Activated naive CD4-positive, alpha-beta T cell treated with anti-CD3 and anti-CD28 coated beads, Interleukin-2, amount 50 U/mL, for 24 hours (primary cell): ENCODE results near the gene EIF4E1B.

ENCODE experiments used
- H3K27ac Mint-ChIP-seq: one replicate; pipeline ENCODE4 v1.8.0; 2021; ENCODE audit warnings: mild to moderate bottlenecking, mixed read lengths
- H3K27me3 Mint-ChIP-seq: one replicate; pipeline ENCODE4 v1.8.0; 2021; ENCODE audit warnings: mixed read lengths
- H3K36me3 Mint-ChIP-seq: one replicate; pipeline ENCODE4 v1.8.0; 2021; ENCODE audit warnings: mixed read lengths
- H3K4me1 Mint-ChIP-seq: one replicate; pipeline ENCODE4 v1.8.0; 2021; ENCODE audit warnings: mixed read lengths
- H3K4me3 Mint-ChIP-seq: one replicate; pipeline ENCODE4 v1.8.0; 2021; ENCODE audit warnings: mild to moderate bottlenecking, mixed read lengths
- H3K9me3 Mint-ChIP-seq: one replicate; pipeline ENCODE4 v1.8.0; 2021; ENCODE audit warnings: mixed read lengths

Gene EIF4E1B

DNA sequence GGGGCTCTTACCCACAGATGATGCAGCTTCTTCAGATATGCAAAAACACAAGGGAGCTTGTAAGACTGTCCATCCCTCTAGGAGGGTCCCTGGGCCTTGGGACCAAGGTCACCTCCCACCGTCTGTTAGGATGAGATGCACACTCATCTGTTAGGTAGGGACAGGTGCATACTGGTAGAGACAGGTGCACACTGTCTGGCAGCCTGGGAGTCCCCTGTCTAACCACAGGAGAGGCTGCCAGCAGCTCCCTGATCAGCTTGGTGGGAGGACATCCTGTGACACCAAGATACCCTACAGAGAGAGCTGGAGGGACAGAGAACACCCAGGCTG is 30.0 kb downstream of the EIF4E1B start:
- H3K9me3 Mint-ChIP-seq: no peaks in the 10 kb centered on the region
- no peak overlapping the region for H3K27ac Mint-ChIP-seq
- H3K4me3 Mint-ChIP-seq: no peak overlapping the region
- peaks cover 3% of the 10 kb centered on the region for H3K27me3 Mint-ChIP-seq
- H3K4me1 Mint-ChIP-seq: peaks cover 34% of the 10 kb centered on the region
- no peaks in the 10 kb centered on the region for H3K36me3 Mint-ChIP-seq

DNA sequence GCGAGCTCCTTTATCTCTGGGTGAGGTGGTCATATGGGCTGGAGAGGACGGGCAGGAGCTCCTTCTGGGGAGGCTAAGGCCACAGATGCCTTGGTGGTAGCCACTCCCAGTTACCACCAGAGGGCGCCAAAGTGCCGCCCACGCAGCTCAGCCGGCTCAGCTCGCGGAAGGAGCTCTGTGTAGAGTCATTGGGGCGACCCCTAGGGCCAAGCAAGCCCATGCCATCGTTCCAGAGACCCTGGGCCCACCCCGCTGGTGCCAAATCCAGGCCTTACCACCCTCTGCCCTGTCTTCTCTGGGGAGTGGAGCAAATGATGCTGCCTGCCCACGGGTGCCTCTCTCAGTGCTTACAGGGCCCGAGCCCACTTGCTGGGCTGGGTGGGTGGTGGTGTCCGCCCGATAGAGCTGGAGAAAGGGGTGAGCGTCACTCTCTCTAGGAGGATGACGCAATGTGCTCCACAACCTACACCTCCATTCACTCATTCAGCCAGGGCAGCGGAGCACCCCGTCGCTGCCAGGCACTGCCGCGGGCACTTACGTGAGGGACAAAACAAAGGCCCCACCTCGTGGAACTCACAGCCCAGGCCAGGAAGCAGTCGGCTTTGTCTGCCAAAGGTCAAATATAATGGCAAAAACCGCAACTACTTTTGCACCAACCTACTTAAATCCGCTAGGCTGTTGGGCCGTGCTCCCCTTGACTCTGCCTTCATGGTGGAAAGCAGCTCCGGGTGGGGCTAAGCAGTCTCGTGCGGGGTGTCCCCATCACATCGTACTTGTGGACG is 30.6 kb downstream of the EIF4E1B start:
- peaks cover 3% of the 10 kb centered on the region for H3K27me3 Mint-ChIP-seq
- peaks cover 34% of the 10 kb centered on the region for H3K4me1 Mint-ChIP-seq
- no peak overlapping the region for H3K4me3 Mint-ChIP-seq
- H3K36me3 Mint-ChIP-seq: no peaks in the 10 kb centered on the region
- no peak overlapping the region for H3K27ac Mint-ChIP-seq
- H3K9me3 Mint-ChIP-seq: no peaks in the 10 kb centered on the region

DNA sequence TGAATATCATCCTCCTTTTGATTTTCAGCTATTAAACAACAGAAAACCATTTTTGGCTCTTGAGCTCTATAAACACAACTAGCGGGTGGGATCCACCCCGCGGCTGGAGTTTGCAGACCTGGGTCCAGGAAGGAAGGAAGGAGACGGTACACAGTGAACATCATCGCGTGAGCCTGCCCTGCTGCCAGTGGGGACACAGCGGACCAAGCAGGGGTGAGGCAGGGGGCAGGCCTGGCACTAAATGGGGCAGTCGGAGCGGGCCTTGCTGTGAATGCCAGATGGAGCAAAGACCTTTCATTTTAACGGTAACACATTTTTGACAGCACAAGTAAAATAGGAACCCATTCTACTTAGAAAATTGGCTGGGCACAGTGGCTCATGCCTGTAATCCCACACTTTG is 31.2 kb downstream of the EIF4E1B start:
- peaks cover 34% of the 10 kb centered on the region for H3K4me1 Mint-ChIP-seq
- no peaks in the 10 kb centered on the region for H3K9me3 Mint-ChIP-seq

DNA sequence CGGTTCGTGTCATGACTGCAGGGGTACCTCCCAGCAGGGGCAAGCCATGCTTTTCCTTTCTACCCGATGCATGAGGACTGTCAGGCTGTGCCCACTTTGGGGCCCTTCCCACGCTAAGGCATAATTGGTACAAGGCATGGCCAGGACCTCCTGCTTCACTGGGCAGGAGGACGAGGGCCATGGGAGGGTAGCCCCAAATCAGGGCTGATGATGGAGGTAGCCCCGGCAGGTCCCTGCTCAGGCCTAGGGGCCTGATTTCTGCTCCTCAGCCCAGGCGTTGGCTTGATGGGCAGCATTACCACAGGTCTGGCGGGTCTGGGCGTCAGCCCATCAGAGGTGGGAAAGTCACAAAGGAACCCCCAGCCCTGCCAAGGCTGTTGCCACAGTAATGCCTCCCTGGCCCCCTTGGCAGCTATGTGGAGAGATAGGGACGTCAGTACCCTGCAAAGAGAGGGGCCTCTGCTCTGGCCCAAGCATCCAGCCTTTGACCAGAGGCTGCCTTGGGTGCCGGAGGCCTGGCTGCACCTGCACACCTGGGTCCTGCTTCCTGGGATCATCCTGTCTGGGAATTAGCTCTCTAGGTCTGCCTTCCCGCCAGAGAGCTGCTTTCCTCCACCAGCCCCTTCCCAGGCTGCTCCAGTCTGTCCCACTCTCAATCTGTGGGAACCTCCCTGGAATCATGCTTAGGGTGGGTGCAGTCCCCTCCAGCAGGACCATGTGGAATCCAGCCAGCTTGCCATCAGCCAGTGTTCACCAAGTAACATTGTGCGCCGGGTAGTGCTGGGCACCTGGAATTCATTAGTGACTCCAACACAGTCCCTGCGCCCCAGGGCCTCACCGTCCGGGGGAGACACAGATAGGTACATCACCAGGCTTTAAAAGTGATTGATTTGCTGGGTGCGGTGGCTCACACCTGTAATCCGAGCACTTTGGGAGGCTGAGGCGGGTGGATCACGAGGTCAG is 32.2 kb downstream of the EIF4E1B start:
- peaks cover 3% of the 10 kb centered on the region for H3K27me3 Mint-ChIP-seq
- H3K4me3 Mint-ChIP-seq: no peak overlapping the region
- H3K27ac Mint-ChIP-seq: no peak overlapping the region
- H3K4me1 Mint-ChIP-seq: peaks cover 33% of the 10 kb centered on the region
- no peaks in the 10 kb centered on the region for H3K9me3 Mint-ChIP-seq
- H3K36me3 Mint-ChIP-seq: no peaks in the 10 kb centered on the region

More for the DNA sequence above, 31.2 kb downstream of the EIF4E1B start:
- no peak overlapping the region for H3K27ac Mint-ChIP-seq
- no peak overlapping the region for H3K4me3 Mint-ChIP-seq
- peaks cover 3% of the 10 kb centered on the region for H3K27me3 Mint-ChIP-seq
- H3K36me3 Mint-ChIP-seq: no peaks in the 10 kb centered on the region

DNA sequence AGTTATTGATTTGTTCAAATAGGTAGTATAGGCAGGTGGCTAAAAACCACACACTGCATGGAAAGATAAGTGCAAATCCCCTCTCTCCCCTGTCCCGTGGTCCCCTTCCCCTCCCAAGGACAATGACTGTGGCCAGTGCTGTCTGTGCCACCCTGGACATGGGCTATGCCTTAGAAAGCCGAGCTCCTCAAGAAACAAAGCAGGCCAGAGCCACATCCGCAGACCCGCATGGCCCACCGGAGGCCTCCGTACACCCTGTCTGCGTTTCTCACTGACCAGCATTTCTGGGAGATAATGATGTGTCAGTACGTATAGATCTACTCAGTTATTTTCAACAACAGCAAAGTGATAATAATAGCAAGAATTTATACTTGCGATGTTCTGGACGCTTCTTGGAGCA is 33.1 kb downstream of the EIF4E1B start:
- no peaks in the 10 kb centered on the region for H3K36me3 Mint-ChIP-seq
- H3K27ac Mint-ChIP-seq: no peak overlapping the region
- H3K4me3 Mint-ChIP-seq: no peak overlapping the region
- H3K4me1 Mint-ChIP-seq: peaks cover 24% of the 10 kb centered on the region
- H3K27me3 Mint-ChIP-seq: peaks cover 3% of the 10 kb centered on the region
- no peaks in the 10 kb centered on the region for H3K9me3 Mint-ChIP-seq

- peaks cover 15% of the 10 kb centered on the region for H3K4me1 Mint-ChIP-seq
- H3K9me3 Mint-ChIP-seq: no peaks in the 10 kb centered on the region
- no peak overlapping the region for H3K27ac Mint-ChIP-seq
- H3K27me3 Mint-ChIP-seq: peaks cover 3% of the 10 kb centered on the region
- no peaks in the 10 kb centered on the region for H3K36me3 Mint-ChIP-seq
- H3K4me3 Mint-ChIP-seq: no peak overlapping the region
Observed at GRCh38 chr5:176664479-176664878, 34.0 kb downstream of the EIF4E1B start.

- Mint-ChIP-seq H3K36me3 (no peaks in the 10 kb centered on the region), H3K27ac (no peak overlapping the region), H3K4me1 (peaks cover 11% of the 10 kb centered on the region), H3K4me3 (no peak overlapping the region), H3K9me3 (no peaks in the 10 kb centered on the region), H3K27me3 (peaks cover 3% of the 10 kb centered on the region)
Observed at GRCh38 chr5:176664886-176665285, 34.4 kb downstream of the EIF4E1B start.

DNA sequence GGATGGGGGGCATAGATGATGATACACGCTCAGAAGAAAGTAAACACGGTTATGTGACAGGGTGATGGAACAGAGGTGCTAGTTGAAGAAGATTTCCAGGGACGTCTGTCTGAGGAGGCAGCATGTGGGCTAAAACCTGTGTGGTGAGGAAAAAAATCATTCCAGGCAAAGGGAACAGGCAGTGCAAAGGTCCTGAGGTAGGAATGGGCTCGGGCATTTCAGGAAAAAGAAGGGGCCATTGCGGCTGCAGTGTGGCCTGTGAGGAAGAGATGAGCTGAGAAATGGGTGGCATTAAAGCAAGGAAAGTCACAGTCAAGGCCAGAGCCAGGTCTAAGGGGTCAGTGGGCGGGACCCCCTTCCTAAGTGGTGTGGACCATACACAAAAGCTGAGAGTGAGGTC is 35.0 kb downstream of the EIF4E1B start:
- H3K4me3 Mint-ChIP-seq: no peak overlapping the region
- H3K9me3 Mint-ChIP-seq: no peaks in the 10 kb centered on the region
- H3K4me1 Mint-ChIP-seq: peaks cover 4% of the 10 kb centered on the region
- peaks cover 3% of the 10 kb centered on the region for H3K27me3 Mint-ChIP-seq
- H3K27ac Mint-ChIP-seq: no peak overlapping the region
- no peaks in the 10 kb centered on the region for H3K36me3 Mint-ChIP-seq

DNA sequence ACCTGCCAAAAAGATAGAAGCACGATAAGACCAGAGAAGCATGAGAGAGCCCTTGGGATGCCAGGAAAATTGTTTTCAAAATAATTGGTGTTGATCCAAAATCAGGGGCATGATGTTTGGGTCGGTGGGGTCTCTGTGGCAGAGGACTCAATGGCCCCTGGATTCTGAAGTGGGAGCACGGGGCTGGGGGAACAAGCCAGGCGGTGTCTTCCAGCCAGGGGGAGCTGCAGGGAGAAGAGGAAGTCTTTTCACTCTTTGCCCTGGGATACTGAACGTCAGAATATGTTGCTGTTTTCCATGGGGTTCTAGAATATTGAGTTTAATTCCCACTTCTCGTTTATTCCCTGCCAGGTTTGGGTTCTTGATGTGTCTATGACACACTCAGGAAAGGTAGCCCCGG is 37.2 kb downstream of the EIF4E1B start:
- Mint-ChIP-seq H3K27ac (no peak overlapping the region), H3K27me3 (peaks cover 6% of the 10 kb centered on the region), H3K36me3 (no peaks in the 10 kb centered on the region), H3K4me3 (no peak overlapping the region), H3K9me3 (no peaks in the 10 kb centered on the region), H3K4me1 (no peaks in the 10 kb centered on the region)

DNA sequence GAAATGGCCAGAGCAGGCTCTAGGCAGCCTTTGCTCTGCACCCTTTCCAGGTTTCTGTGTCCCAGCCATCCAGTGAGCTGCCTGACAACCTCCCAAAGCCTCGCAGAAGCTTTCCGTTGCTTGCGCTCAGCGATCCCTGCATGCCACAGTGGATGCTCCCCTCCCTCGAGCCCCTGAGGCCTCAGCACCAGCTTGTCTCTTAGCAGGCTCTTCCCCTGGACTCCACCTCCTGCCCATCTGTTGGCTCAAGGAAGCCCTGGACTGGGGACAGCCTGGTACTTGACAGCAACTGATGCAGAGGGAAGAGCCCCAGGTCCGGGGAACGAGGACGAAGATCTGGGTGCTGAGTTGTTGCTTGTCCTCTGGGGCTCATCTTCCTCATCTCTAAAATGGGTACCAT is 40.0 kb downstream of the EIF4E1B start:
- Mint-ChIP-seq H3K27me3 (peaks cover 8% of the 10 kb centered on the region), H3K4me1 (no peaks in the 10 kb centered on the region)

DNA sequence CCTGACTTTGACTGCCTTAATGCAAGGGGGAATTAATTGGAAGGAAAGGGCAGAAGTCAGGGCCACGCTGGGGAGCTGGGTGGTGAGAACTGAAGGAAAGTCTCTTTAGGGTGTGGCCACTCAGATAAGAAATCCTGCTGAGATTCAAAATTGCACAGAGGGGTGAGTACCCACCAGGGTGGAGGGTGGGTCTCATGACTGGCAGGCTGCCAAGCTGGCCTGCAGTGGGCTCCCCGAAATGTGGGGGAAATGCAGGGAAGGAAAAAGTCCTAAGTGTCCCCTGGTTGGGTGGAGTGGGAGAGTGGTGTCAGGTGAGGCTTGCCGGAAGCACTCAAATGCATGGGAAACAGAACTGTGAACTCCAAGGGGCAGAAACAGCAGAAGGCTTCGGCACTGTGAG is 40.9 kb downstream of the EIF4E1B start:
- H3K27me3 Mint-ChIP-seq: peaks cover 11% of the 10 kb centered on the region
- no peaks in the 10 kb centered on the region for H3K36me3 Mint-ChIP-seq
- no peak overlapping the region for H3K4me3 Mint-ChIP-seq
- no peak overlapping the region for H3K27ac Mint-ChIP-seq
- no peaks in the 10 kb centered on the region for H3K9me3 Mint-ChIP-seq
- H3K4me1 Mint-ChIP-seq: no peaks in the 10 kb centered on the region

More for the DNA sequence above, 40.0 kb downstream of the EIF4E1B start:
- no peaks in the 10 kb centered on the region for H3K36me3 Mint-ChIP-seq
- no peak overlapping the region for H3K4me3 Mint-ChIP-seq
- no peak overlapping the region for H3K27ac Mint-ChIP-seq
- no peaks in the 10 kb centered on the region for H3K9me3 Mint-ChIP-seq

- no peaks in the 10 kb centered on the region for H3K36me3 Mint-ChIP-seq
- H3K9me3 Mint-ChIP-seq: no peaks in the 10 kb centered on the region
- no peaks in the 10 kb centered on the region for H3K4me1 Mint-ChIP-seq
- peaks cover 12% of the 10 kb centered on the region for H3K27me3 Mint-ChIP-seq
- H3K27ac Mint-ChIP-seq: no peak overlapping the region
- H3K4me3 Mint-ChIP-seq: no peak overlapping the region
Observed at GRCh38 chr5:176671890-176672747, 41.6 kb downstream of the EIF4E1B start.

DNA sequence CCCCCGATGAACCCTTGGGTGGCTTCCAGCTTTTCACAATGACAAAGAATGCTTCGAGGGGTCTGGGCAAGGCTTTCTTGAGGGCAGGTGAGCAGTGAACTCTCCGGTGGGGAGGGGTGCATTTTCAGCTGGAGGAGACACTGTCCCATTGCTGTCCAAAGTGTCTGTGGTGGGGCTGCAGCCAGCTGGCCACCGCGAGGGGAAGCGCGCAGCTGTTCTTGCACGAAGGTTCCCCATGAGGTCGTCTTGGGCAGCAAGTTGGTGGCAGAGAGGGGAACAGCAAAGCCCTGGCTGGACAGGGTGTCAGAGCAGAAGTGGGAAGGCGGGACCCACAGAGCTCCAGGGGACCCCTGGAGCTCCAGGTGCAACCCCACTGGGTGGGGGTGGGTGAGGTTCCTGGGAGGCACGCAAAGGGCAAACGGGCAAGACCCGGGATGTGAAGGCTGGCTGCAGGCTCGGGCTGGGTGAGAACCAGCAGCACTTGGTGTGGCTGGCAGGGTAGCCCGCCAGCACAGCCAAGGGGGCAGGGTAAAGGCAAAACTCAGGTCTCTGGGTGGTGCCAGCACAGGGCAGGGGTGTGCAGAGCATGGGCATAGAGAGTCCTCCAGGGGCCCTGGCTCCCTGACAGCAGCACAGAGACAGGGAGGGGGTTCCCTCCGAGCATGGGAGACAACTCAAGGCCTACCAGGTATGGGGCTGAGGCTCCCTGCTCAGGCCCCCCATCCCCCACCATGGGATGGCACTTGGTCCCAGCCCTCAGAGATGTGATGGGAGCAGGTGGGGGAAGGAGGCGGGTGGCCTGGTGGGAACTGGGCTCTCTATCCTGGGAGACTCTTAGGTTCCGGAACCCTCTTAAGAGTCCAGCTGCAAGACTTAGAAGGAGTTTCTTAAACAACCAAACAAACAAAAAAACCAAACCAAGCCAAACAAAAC is 43.4 kb downstream of the EIF4E1B start:
- no peaks in the 10 kb centered on the region for H3K36me3 Mint-ChIP-seq
- H3K27me3 Mint-ChIP-seq: peaks cover 19% of the 10 kb centered on the region
- no peak overlapping the region for H3K4me3 Mint-ChIP-seq
- no peaks in the 10 kb centered on the region for H3K9me3 Mint-ChIP-seq
- H3K4me1 Mint-ChIP-seq: no peaks in the 10 kb centered on the region
- no peak overlapping the region for H3K27ac Mint-ChIP-seq

DNA sequence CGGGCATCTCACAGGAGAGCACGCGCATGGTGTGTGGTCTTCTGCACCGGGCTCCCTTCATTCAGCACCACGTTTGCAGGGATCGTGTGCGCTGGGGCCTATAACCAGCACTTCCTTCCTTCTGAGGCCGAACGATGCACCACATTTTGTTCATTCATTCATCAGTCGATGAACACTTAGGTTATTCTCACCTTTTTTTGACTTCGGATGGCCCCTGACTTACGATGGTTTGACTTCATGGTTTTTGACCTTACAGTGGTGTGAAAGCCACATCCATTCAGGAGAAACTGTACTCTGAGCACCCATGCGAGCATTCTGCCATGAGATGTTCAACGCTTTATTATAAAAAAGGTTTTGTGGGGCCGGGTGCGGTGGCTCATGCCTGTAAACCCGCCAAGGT is 44.3 kb downstream of the EIF4E1B start:
- Mint-ChIP-seq H3K4me1 (no peaks in the 10 kb centered on the region), H3K27me3 (peaks cover 24% of the 10 kb centered on the region), H3K9me3 (no peaks in the 10 kb centered on the region), H3K4me3 (no peak overlapping the region), H3K27ac (no peak overlapping the region), H3K36me3 (no peaks in the 10 kb centered on the region)
